Esophagus muscularis mucosa (tissue), 4 donors: ENCODE measurements around the gene OGFOD3.

Experiments used
- CTCF ChIP-seq, 3 experiments: fragments of 200-600 bp in 2 of 3; fragments of 450-650 bp in 1 of 3; sonication (generic) in 2 of 3; IDR thresholded peaks; one replicate each; pipeline ENCODE4 v1.5.1; 2017 to 2019; ENCODE audit warnings: antibody characterized with exemption in 3 of 3, mild to moderate bottlenecking in 2 of 3, moderate library complexity in 1 of 3
- EP300 ChIP-seq: sonication (generic); formaldehyde crosslinking; IDR thresholded peaks from one replicate; pipeline ENCODE4 v1.6.1; 2017; ENCODE audit warnings: antibody characterized with exemption
- POLR2A ChIP-seq: fragments of 450-650 bp; IDR thresholded peaks from one replicate; pipeline ENCODE4 v1.6.1; 2017; ENCODE audit warnings: antibody characterized with exemption, moderate library complexity, mild to moderate bottlenecking, low read depth

GRCh38 chr17:82348434-82348833 lies 70.0 kb downstream of the OGFOD3 start:
- TF ChIP-seq CTCF (IDR thresholded peaks at IDR 0.05) (no peak), POLR2A (no peak), EP300 (no peak)
